ENCODE results near the gene DNALI1. TPM values are rescaled to one million over a fixed set of nuclear protein-coding genes. Genes with fewer than 3 reads are reported as not detected.
"Not testable (repeated sequence)": the region's sequence is repeated elsewhere in the genome, so short reads cannot be mapped to it uniquely, and the experiment has no call there.

The DNALI1 gene
- total RNA-seq, 1 experiment from 2014 or later = not detected

DNA sequence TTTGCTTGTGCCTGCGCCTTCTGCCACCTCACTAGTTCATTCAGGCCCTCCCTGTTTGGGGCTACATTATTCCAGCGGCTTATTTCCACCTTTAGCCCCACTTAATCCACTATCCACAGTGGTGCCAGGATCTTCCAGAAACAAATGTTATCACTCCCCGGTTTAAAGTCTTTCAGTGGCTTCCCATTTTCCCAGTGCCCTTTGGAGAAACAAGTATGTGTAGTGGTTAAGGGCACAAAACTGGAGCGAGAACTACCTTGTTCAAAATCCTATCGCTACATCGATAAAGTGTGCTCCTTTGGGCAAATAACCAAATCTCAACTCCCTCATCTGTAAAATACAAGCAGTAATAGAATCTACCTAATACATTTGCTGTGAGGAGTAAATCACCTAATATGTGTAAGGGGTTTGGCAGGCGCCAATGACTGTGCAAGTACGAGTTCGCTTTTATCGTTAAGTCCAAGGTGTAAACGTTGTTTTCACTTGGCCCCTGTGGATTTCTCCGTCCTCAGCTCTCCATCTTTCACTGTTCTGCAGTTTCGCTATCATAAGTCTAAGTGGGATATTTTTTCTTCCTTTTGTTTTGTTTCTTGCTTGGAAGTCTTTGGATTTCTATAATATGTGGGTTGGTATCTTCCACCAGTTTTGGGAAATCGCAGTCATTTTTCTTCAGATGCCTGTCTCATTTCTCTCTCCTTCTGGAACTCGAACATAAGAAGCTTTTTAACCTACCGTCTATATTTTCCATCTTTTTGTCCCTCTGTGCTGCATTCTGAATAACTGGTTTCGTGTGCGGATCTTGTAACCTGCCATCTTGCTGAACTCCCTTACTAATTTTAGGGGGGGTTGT lies 41.3 kb upstream of the DNALI1 start:
- Histone ChIP-seq H4K20me1 (ENCODE audit: low read length) (0 out of 2 replicates have a peak, but pooled peaks cover 5% of the 10 kb centered on the region), H3K27ac (ENCODE audit: low read length) (peak overlapping the region; percentile 76), H3K9me2 (replicated peaks; ENCODE audit: low read length) (no peaks in the 10 kb centered on the region), H3K79me2 (ENCODE audit: low read length) (peaks cover 35% of the 10 kb centered on the region), H3K4me1 (ENCODE audit: insufficient read depth, low read length) (peaks cover 19% of the 10 kb centered on the region), H3K27me3 (ENCODE audit: low read length) (no peaks in the 10 kb centered on the region), H2AFZ (ENCODE audit: low read length) (peak overlapping the region; percentile 76), H3K36me3 (ENCODE audit: low read depth, low read length) (peaks cover 5% of the 10 kb centered on the region; the same call in 1 of the 2 replicates), H3F3A (ENCODE audit: low read length, unreplicated experiment) (no peaks in the 10 kb centered on the region), H3K4me3 (ENCODE audit: low read length) (peak overlapping the region; percentile 79), H3K9me3 (ENCODE audit: low read length) (no peaks in the 10 kb centered on the region), H3K9ac (ENCODE audit: low read length) (peak overlapping the region; percentile 80), H3K4me2 (ENCODE audit: low read length) (peak overlapping the region; percentile 93)
- intact Hi-C loops (cut with micrococcal nuclease) = loop anchor here (2.0 kb wide), 2 partner anchors 19 to 37 kb away; no protein-coding TSS in a partner anchor
- TF ChIP-seq EZH2 (IDR thresholded peaks at IDR 0.05; ENCODE audit: low read length, unreplicated experiment) = no peak
- TF ChIP-seq, protein P1, sequence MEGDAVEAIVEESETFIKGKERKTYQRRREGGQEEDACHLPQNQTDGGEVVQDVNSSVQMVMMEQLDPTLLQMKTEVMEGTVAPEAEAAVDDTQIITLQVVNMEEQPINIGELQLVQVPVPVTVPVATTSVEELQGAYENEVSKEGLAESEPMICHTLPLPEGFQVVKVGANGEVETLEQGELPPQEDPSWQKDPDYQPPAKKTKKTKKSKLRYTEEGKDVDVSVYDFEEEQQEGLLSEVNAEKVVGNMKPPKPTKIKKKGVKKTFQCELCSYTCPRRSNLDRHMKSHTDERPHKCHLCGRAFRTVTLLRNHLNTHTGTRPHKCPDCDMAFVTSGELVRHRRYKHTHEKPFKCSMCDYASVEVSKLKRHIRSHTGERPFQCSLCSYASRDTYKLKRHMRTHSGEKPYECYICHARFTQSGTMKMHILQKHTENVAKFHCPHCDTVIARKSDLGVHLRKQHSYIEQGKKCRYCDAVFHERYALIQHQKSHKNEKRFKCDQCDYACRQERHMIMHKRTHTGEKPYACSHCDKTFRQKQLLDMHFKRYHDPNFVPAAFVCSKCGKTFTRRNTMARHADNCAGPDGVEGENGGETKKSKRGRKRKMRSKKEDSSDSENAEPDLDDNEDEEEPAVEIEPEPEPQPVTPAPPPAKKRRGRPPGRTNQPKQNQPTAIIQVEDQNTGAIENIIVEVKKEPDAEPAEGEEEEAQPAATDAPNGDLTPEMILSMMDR (conservative IDR thresholded peaks at IDR 0.05; ENCODE audit: low read depth, low read length) = no peak
- no peak for TF ChIP-seq EZH2phosphoT487 (IDR thresholded peaks at IDR 0.05; ENCODE audit: borderline replicate concordance, low read length)
- BruUV-seq (replicated peaks) = TSS peak; percentile 97
- ATAC-seq (no peak; the same call in 1 of the 2 replicates), DNase-seq (no peak)
- CTCF ChIA-PET = interaction anchor here (0.7 to 1.7 kb wide), 4 partner anchors 16 to 39 kb away, joined by 3 to 10 read pairs (median 4); partner anchors contain the start of gene SNIP1
- POLR2A ChIA-PET (ENCODE audit: unreplicated experiment) = interaction anchor here (0.5 to 0.6 kb wide), 3 partner anchors 39 to 59 kb away, joined by 4 to 7 read pairs (median 4); no protein-coding TSS in a partner anchor

DNA sequence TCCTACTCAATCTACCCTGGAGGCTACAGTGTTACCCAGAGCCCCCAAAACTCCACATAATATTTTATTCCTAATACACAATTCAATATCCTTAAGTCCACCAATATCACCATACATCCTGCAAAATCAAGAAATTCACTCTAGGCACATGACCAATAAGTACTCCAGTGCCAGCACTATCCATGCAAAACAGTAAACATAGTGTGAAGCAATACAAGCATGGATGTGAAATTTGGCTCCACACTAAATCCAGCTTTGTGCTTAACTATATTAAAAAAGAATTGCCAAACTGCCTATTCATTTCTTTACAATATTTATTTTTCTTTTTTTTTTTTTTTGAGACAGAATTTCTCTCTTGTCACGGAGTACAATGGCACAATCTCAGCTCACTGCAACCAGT lies 39.2 kb upstream of the DNALI1 start:
- Histone ChIP-seq H3K27ac (ENCODE audit: low read length) (no peak overlapping the region), H3K36me3 (ENCODE audit: low read depth, low read length) (no peaks in the 10 kb centered on the region), H3K4me2 (ENCODE audit: low read length) (no peak overlapping the region), H3K9me2 (replicated peaks; ENCODE audit: low read length) (no peaks in the 10 kb centered on the region), H4K20me1 (ENCODE audit: low read length) (0 out of 2 replicates have a peak, but pooled peaks cover 5% of the 10 kb centered on the region), H3K79me2 (ENCODE audit: low read length) (peaks cover 20% of the 10 kb centered on the region), H3K9me3 (ENCODE audit: low read length) (no peaks in the 10 kb centered on the region), H3K4me1 (ENCODE audit: insufficient read depth, low read length) (peaks cover 18% of the 10 kb centered on the region), H3F3A (ENCODE audit: low read length, unreplicated experiment) (no peaks in the 10 kb centered on the region), H3K27me3 (ENCODE audit: low read length) (no peaks in the 10 kb centered on the region), H3K4me3 (ENCODE audit: low read length) (no peak overlapping the region), H3K9ac (ENCODE audit: low read length) (no peak overlapping the region), H2AFZ (ENCODE audit: low read length) (no peak overlapping the region)
- DNase-seq = no peak
- no peak for ATAC-seq
- no TSS peak for BruUV-seq (replicated peaks)
- intact Hi-C loops (cut with micrococcal nuclease) = no loop called here
- no peak for TF ChIP-seq EZH2phosphoT487 (IDR thresholded peaks at IDR 0.05; ENCODE audit: borderline replicate concordance, low read length)
- TF ChIP-seq, protein P1 (conservative IDR thresholded peaks at IDR 0.05; ENCODE audit: low read depth, low read length) = no peak
- no peak for TF ChIP-seq EZH2 (IDR thresholded peaks at IDR 0.05; ENCODE audit: low read length, unreplicated experiment)
- ChIA-PET POLR2A (ENCODE audit: unreplicated experiment) (no interaction called here), CTCF (no interaction called here)

DNA sequence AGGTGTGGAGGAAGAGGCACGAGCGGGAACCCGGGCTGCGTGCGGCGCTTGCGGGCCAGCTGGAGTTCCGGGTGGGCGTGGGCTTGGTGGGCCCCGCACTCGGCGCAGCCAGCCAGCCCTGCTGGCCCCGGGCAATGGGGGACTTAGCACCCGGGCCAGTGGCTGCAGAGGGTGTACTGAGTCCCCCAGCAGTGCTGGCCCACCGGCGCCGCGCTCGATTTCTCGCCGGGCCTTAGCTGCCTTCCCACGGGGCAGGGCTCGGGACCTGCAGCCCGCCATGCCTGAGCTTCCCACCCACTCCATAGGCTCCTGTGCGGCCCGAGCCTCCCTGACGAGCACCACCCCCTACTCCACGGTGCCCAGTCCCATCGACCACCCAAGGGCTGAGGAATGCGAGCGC lies 38.5 kb upstream of the DNALI1 start:
- DNase-seq; H4K20me1 ChIP-seq (ENCODE audit: low read length); H2AFZ ChIP-seq (ENCODE audit: low read length); ATAC-seq; H3F3A ChIP-seq (ENCODE audit: low read length, unreplicated experiment); H3K27ac ChIP-seq (ENCODE audit: low read length); H3K36me3 ChIP-seq (ENCODE audit: low read depth, low read length); H3K9me2 ChIP-seq (replicated peaks; ENCODE audit: low read length); POLR2A ChIA-PET (ENCODE audit: unreplicated experiment); BruUV-seq (replicated peaks); H3K9ac ChIP-seq (ENCODE audit: low read length); intact Hi-C loops (cut with micrococcal nuclease); H3K4me2 ChIP-seq (ENCODE audit: low read length); H3K9me3 ChIP-seq (ENCODE audit: low read length); CTCF ChIA-PET; H3K27me3 ChIP-seq (ENCODE audit: low read length); H3K4me3 ChIP-seq (ENCODE audit: low read length): not testable (repeated sequence)
- Histone ChIP-seq H3K79me2 (ENCODE audit: low read length) (peaks cover 13% of the 10 kb centered on the region), H3K4me1 (ENCODE audit: insufficient read depth, low read length) (peaks cover 11% of the 10 kb centered on the region)

DNA sequence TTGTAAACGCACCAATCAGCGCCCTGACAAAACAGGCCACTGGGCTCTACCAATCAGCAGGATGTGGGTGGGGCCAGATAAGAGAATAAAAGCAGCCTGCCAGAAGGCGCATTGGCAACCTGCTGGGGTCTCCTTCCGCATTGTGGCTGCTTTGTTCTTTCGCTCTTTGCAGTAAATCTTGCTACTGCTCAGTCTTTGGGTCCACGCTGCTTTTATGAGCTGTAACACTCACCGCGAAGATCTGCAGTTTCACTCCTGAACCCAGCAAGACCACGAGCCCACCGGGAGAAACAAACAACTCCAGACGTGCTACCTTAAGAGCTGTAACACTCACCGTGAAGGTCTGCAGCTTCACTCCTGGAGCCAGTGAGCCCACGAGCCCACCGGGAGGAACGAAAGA lies 37.8 kb upstream of the DNALI1 start:
- H3K9me3 ChIP-seq (ENCODE audit: low read length); H3K4me2 ChIP-seq (ENCODE audit: low read length); H3K27me3 ChIP-seq (ENCODE audit: low read length); intact Hi-C loops (cut with micrococcal nuclease); DNase-seq; BruUV-seq (replicated peaks); H3K27ac ChIP-seq (ENCODE audit: low read length); H2AFZ ChIP-seq (ENCODE audit: low read length); H3K79me2 ChIP-seq (ENCODE audit: low read length); CTCF ChIA-PET; POLR2A ChIA-PET (ENCODE audit: unreplicated experiment); H4K20me1 ChIP-seq (ENCODE audit: low read length); H3K4me3 ChIP-seq (ENCODE audit: low read length); H3K4me1 ChIP-seq (ENCODE audit: insufficient read depth, low read length); H3K9me2 ChIP-seq (replicated peaks; ENCODE audit: low read length); H3F3A ChIP-seq (ENCODE audit: low read length, unreplicated experiment); H3K36me3 ChIP-seq (ENCODE audit: low read depth, low read length); H3K9ac ChIP-seq (ENCODE audit: low read length); ATAC-seq: not testable (repeated sequence)
